Activated T-helper 17 cell treated with anti-CD3 and anti-CD28 coated beads, Interleukin-2, amount 50 U/mL, for 72 hours (primary cell): ENCODE results near the gene ANO9. TPM values are rescaled to one million over a fixed set of nuclear protein-coding genes. Genes with fewer than 3 reads are reported as not detected.
"Not testable (repeated sequence)": the region's sequence is repeated elsewhere in the genome, so short reads cannot be mapped to it uniquely, and the experiment has no call there.

ENCODE experiments used
- ATAC-seq: fragments of 150-1000 bp; cut with Tn5 transposase; replicated peaks from 2 replicates; pipeline ENCODE4 v1.10.0; 2021; ENCODE audit warnings: mild to moderate bottlenecking, moderate library complexity
- H3K27ac Mint-ChIP-seq: one replicate; pipeline ENCODE4 v1.8.0; 2022; ENCODE audit warnings: mixed read lengths
- H3K27me3 Mint-ChIP-seq: one replicate; pipeline ENCODE4 v1.8.0; 2022; ENCODE audit warnings: mixed read lengths
- H3K36me3 Mint-ChIP-seq: one replicate; pipeline ENCODE4 v1.8.0; 2022; ENCODE audit warnings: low read depth, mild to moderate bottlenecking, mixed read lengths
- H3K4me1 Mint-ChIP-seq: one replicate; pipeline ENCODE4 v1.8.0; 2022; ENCODE audit warnings: mixed read lengths
- H3K4me3 Mint-ChIP-seq: one replicate; pipeline ENCODE4 v1.8.0; 2022; ENCODE audit warnings: mild to moderate bottlenecking, mixed read lengths
- H3K9me3 Mint-ChIP-seq: one replicate; pipeline ENCODE4 v1.8.0; 2022; ENCODE audit warnings: mixed read lengths
- total RNA-seq, 2 donors: library from RNA; stranded (reverse); gene quantifications; one replicate each; pipeline ENCODE4 v1.2.3, GENCODE V29; 2022

The ANO9 gene
- total RNA-seq, 2 donors from 2014 or later, result 36.0 to 119 TPM

GRCh38 chr11:413120-414081 is 28.4 kb downstream of the ANO9 start:
- ATAC-seq, result no peak
- no peaks in the 10 kb centered on the region for H3K36me3 Mint-ChIP-seq
- peaks cover 18% of the 10 kb centered on the region for H3K4me1 Mint-ChIP-seq
- no peaks in the 10 kb centered on the region for H3K9me3 Mint-ChIP-seq
- no peak overlapping the region for H3K27ac Mint-ChIP-seq
- peak overlapping the region; percentile 90 for H3K4me3 Mint-ChIP-seq
- no peaks in the 10 kb centered on the region for H3K27me3 Mint-ChIP-seq

- H3K9me3 Mint-ChIP-seq, result no peaks in the 10 kb centered on the region
These were observed 29.1 kb downstream of the ANO9 start for GRCh38 chr11:412641-413119.

DNA sequence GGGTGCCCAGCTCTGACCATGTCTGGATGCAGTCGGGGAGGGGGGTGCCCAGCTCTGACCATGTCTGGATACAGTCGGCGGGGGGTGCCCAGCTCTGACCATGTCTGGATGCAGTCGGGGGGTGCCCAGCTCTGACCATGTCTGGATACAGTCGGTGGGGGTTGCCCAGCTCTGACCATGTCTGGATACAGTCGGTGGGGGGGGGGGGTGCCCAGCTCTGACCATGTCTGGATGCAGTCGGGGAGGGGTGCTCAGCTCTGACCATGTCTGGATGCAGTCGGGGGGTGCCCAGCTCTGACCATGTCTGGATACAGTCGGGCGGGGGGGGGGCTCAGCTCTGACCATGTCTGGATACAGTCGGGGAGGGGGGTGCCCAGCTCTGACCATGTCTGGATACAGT is 30.3 kb downstream of the ANO9 start:
- not testable (repeated sequence) for H3K36me3 Mint-ChIP-seq, H3K27me3 Mint-ChIP-seq, ATAC-seq, H3K4me3 Mint-ChIP-seq, H3K9me3 Mint-ChIP-seq, H3K27ac Mint-ChIP-seq
- H3K4me1 Mint-ChIP-seq, result peaks cover 18% of the 10 kb centered on the region

More at GRCh38 chr11:412641-413119, 29.1 kb downstream of the ANO9 start:
- peaks cover 18% of the 10 kb centered on the region for H3K4me1 Mint-ChIP-seq
- no peak for ATAC-seq
- no peaks in the 10 kb centered on the region for H3K36me3 Mint-ChIP-seq
- no peak overlapping the region for H3K27ac Mint-ChIP-seq
- H3K27me3 Mint-ChIP-seq, result no peaks in the 10 kb centered on the region
- H3K4me3 Mint-ChIP-seq, result peak overlapping the region; percentile 90

GRCh38 chr11:410711-411110 is 31.1 kb downstream of the ANO9 start:
- H3K4me3 Mint-ChIP-seq, H3K27me3 Mint-ChIP-seq, H3K9me3 Mint-ChIP-seq, H3K36me3 Mint-ChIP-seq, ATAC-seq, H3K27ac Mint-ChIP-seq: not testable (repeated sequence)
- peaks cover 14% of the 10 kb centered on the region for H3K4me1 Mint-ChIP-seq

DNA sequence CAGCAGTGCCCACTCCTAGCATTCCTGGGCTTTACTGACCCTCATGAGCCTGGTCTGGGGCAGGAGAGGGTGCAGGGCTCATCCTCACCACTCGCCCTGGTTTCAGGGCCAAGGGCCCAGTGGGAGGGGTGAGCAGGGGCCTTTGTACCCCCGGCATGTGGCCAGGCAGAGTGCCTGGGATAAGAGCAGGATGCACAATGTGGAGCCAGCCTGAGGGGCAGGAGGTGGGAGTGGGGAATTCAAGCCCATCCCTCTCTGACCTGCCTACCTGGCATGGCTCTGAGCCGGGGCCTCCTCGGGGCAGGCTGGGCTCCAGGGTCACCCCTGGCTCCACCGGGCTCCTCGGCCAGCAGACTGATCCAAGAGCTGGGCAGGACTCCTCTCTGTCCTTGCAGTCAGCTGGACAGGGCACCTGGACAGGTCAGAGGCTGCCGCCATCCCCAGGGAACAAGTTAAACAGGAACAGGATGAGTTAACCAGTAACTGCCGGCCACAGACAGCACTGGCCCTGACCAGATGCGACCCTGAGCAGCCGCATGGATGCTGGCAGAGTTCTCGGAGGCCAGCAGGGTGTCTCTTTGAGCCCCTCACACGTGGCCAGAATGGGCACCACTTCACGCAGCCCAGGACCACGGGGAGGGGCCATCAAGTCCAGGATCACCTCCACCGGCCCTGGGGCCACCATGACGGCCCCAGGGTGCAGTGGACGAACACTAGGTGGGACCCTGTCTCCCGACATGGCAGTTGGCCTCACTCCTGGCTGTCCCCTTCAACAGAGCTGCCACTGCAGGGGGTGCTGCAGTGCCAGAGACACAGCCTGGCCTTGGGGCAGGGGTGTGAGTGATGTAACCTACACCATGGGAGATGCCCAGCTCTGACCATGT is 32.0 kb downstream of the ANO9 start:
- Mint-ChIP-seq H3K4me3 (no peak overlapping the region), H3K27ac (no peak overlapping the region), H3K4me1 (peaks cover 13% of the 10 kb centered on the region), H3K9me3 (no peaks in the 10 kb centered on the region), H3K27me3 (no peaks in the 10 kb centered on the region), H3K36me3 (no peaks in the 10 kb centered on the region)
- ATAC-seq, result no peak

- no peaks in the 10 kb centered on the region for H3K36me3 Mint-ChIP-seq
- no peaks in the 10 kb centered on the region for H3K27me3 Mint-ChIP-seq
- H3K4me3 Mint-ChIP-seq, result no peak overlapping the region
- no peak for ATAC-seq
- H3K4me1 Mint-ChIP-seq, result peaks cover 5% of the 10 kb centered on the region
- H3K9me3 Mint-ChIP-seq, result no peaks in the 10 kb centered on the region
- no peak overlapping the region for H3K27ac Mint-ChIP-seq
These were observed 32.7 kb downstream of the ANO9 start for GRCh38 chr11:409008-409599.

DNA sequence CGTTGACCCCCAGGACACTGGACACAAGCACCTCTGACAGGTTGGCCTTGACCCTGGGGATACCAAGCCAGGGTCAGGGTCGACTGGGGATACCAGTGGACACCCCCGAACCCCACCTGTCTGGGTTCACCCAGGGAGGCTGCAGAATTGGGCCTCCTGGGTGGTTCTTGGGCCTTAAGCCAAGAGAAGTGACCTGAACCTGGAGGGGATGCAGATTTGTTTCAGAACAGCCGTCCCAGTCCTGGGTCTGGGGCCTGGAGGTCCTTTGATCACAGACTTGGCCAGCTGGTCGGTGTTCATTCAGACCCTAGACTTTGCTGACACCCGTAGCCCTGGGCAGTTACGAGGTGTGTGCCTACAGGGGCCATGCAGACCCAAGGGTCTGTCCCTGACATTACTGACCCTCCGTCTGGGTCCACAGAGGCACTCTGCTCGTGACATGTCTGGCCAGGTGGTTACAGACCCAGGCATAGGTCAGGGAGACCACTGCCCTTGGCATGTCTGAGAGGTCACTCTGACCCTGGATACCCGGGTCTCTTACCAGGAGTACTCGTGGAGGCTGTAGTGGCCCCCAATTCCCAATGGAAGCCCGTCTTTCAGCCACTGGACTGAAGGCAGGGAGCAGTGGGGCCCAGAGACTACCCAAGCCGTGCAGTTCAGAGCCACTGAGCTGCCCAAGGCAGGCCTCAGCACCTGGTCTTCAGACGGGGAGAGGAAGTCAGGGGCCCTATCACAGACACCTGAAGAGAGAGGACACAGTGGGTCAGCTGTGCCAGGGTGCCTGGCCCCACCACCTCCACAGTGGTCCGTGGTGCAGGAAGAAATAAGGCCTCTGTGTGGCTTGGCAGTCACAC is 33.4 kb downstream of the ANO9 start:
- H3K4me1 Mint-ChIP-seq, result peaks cover 3% of the 10 kb centered on the region
- H3K36me3 Mint-ChIP-seq, result no peaks in the 10 kb centered on the region
- H3K9me3 Mint-ChIP-seq, result no peaks in the 10 kb centered on the region
- H3K27me3 Mint-ChIP-seq, result no peaks in the 10 kb centered on the region
- peak overlapping the region; percentile 41 for H3K4me3 Mint-ChIP-seq
- no peak overlapping the region for H3K27ac Mint-ChIP-seq
- no peak for ATAC-seq

- Mint-ChIP-seq H3K36me3 (no peaks in the 10 kb centered on the region), H3K4me1 (no peaks in the 10 kb centered on the region), H3K27ac (no peak overlapping the region), H3K4me3 (peak overlapping the region; percentile 41), H3K9me3 (no peaks in the 10 kb centered on the region), H3K27me3 (no peaks in the 10 kb centered on the region)
- ATAC-seq, result no peak
These were observed 34.1 kb downstream of the ANO9 start for GRCh38 chr11:407651-408123.

DNA sequence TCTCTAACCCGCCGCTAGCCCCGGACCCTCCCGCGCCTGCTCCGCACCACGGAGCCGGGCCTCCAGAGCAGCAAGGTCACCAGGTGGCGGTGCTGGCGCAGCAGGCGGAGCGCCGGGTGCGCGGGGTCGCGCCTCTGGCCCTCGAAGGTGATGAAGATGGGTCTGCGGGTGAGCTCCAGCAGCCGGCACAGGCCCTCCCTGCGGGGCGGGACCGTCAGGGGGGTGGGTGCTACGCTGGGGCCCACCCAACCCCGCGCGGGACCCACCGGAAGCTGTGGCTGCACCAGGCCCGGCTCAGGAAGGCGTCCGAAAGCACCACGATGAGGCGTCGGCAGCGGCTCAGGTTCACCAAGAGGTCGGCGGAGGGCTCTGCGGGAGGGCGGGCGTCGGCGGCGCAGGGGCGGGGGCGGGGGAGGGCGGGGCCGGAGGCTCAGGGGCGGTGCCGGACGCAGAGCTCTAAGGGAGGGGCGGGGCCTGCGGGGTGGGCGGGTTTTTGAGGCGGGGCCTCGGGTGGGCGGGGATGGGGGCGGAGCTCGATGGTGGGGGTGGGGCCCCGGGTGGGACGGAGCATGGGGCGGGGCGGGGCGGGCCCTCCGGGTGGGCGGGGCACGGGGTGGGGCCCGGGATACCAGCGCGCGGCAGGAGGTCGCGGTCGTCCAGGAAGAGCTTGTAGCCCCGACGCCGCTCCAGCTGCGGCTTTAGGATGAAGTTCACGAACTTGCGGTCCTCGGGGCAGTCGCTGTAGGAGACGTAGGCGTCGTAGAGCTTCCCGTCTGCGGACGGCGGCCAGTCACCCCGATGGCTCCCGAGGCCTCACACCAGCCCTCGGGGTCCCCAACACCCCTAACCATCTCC is 34.8 kb downstream of the ANO9 start:
- peak; percentile 86 for ATAC-seq
- Mint-ChIP-seq H3K36me3 (no peaks in the 10 kb centered on the region), H3K9me3 (no peaks in the 10 kb centered on the region), H3K4me1 (no peaks in the 10 kb centered on the region), H3K27ac (no peak overlapping the region), H3K27me3 (no peaks in the 10 kb centered on the region), H3K4me3 (peak overlapping the region; percentile 41)

- Mint-ChIP-seq H3K27ac (no peak overlapping the region), H3K27me3 (no peaks in the 10 kb centered on the region), H3K4me3 (peak overlapping the region; percentile 30), H3K36me3 (no peaks in the 10 kb centered on the region), H3K4me1 (no peaks in the 10 kb centered on the region), H3K9me3 (no peaks in the 10 kb centered on the region)
- ATAC-seq, result no peak
These were observed 35.6 kb downstream of the ANO9 start for GRCh38 chr11:405954-406795.

DNA sequence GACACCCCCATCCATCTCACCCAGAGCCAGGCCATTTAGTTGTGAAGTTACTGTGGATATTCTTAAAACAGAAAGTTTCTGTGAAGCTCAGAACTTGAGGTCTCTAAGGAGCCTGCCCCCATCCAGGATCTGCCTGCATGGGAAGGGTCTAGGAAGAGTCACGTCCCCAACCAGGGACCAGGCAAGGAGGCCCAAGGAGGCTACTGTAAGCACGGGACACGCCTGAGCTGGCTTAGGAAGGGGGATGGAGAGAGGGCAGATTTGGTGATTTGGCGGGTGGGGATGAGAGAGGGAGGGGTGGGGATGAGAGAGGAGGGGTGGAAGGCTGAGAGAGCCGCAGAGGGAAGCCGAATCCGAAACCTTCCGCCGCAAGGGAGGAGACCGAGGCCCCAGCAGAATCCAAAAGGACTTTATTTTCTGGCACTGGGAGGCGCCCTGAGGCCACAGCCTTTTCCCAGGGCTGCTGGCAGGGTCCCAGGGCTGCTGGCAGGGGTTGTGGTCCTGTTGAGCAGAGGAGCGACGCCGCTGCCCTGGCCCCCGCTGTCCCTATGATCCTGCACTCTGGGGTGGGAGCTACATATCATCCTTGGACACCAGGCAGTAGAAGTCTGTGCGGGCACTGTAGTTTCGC is 36.4 kb downstream of the ANO9 start:
- Mint-ChIP-seq H3K27ac (no peak overlapping the region), H3K9me3 (no peaks in the 10 kb centered on the region), H3K27me3 (no peaks in the 10 kb centered on the region), H3K36me3 (no peaks in the 10 kb centered on the region), H3K4me1 (no peaks in the 10 kb centered on the region), H3K4me3 (peak overlapping the region; percentile 30)
- no peak for ATAC-seq
